Breast epithelium (tissue), 4 donors: ENCODE data around the gene EFTUD2. TPM values are rescaled to one million over a fixed set of nuclear protein-coding genes. Genes with fewer than 3 reads are reported as not detected.
"Not testable (repeated sequence)": the region's sequence is repeated elsewhere in the genome, so short reads cannot be mapped to it uniquely, and the experiment has no call there.

Source experiments
- DNase-seq, 2 donors: peaks; one replicate each; pipeline ENCODE4 v3.0.0-alpha.2; 2019; ENCODE audit warnings: low spot score in 2 of 2
- H3K27ac ChIP-seq, 2 donors: fragments of 200-600 bp; sonication (generic) in 1 of 2; one replicate each; pipeline ENCODE4 v1.5.1; 2016 to 2019; ENCODE audit warnings: mild to moderate bottlenecking in 1 of 2
- H3K27me3 ChIP-seq, 2 donors: fragments of 200-600 bp; sonication (generic) in 1 of 2; one replicate each; pipeline versions ENCODE4 v1.5.1 to v1.6.0; 2017 to 2019; ENCODE audit warnings: control low read depth in 1 of 2, mild to moderate bottlenecking in 1 of 2
- H3K36me3 ChIP-seq: fragments of 200-600 bp; one replicate; pipeline ENCODE4 v1.5.1; 2019
- H3K4me1 ChIP-seq, 2 donors: fragments of 200-600 bp; sonication (generic); one replicate each; pipeline ENCODE4 v1.5.1; 2016 to 2019; ENCODE audit warnings: control low read depth in 1 of 2
- H3K4me3 ChIP-seq, 3 donors: fragments of 200-600 bp; sonication (generic); 1 replicate in 2 of 3; 2 replicates in 1 of 3; pipeline ENCODE4 v1.5.1; 2016 to 2019; ENCODE audit warnings: mild to moderate bottlenecking in 3 of 3, moderate library complexity in 2 of 3
- H3K9me3 ChIP-seq, 2 donors: fragments of 200-600 bp; sonication (generic) in 1 of 2; one replicate each; pipeline ENCODE4 v1.5.1; 2016 to 2019; ENCODE audit warnings: control low read depth in 1 of 2
- POLR2A ChIP-seq: fragments of 450-650 bp; IDR thresholded peaks from one replicate; pipeline ENCODE4 v1.6.1; 2016; ENCODE audit warnings: antibody characterized with exemption, mild to moderate bottlenecking, moderate library complexity
- POLR2AphosphoS5 ChIP-seq, 3 donors: sonication (generic); formaldehyde crosslinking; IDR thresholded peaks; one replicate each; pipeline ENCODE4 v1.6.1; 2017; ENCODE audit warnings: antibody characterized with exemption in 3 of 3
- intact Hi-C: fragments of 100-400 bp; cut with DNase I; formaldehyde crosslinking; loops from one replicate; pipeline ENCODE4 v1.15.1; 2023; ENCODE audit warnings: low total_unique reads
- total RNA-seq, 3 donors: library from RNA; depleted of rRNA; stranded (reverse); fragments of >200 nt; gene quantifications; one replicate each; pipeline ENCODE4 v1.1.0, GENCODE V29; 2016
- TF ChIP-seq, protein P1 (sequence below), 3 donors: fragments of 450-650 bp; IDR thresholded peaks; one replicate each; pipeline ENCODE4 v1.5.1; 2016 to 2017; ENCODE audit warnings: antibody characterized with exemption in 3 of 3, mild to moderate bottlenecking in 3 of 3, moderate library complexity in 3 of 3

EFTUD2 gene
- total RNA-seq, 3 donors from 2014 or later, result 58.1 to 71.4 (median 60.0) TPM

DNA sequence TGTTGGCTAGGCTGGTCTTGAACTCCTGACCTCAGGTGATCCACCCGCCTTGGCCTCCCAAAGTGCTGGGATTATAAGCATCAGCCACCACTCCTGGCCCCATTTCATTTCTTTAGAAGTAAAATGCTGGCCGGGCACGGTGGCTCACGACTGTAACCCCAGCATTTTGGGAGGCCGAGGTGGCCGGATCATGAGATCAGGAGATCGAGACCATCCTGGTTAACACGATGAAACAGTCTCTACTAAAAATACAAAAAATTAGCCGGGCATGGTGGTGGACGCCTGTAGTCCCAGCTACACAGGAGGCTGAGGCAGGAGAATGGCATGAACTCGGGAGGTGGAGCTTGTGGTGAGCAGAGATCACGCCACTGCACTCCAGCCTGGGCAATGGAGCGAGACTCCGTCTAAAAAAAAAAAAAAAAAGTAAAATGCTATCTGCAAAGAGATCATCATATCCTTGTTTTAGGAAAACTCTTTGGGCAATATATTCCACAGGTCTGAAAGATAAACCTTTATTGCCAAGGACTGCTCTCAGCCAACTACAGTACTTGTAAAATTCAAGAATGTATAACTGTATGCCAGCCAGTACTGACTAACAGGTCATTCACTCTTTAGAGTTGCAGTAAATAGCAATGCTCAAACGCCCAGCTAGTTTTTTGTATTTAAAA lies 73.0 kb downstream of the EFTUD2 start:
- Histone ChIP-seq H3K27ac (no peak overlapping the region), H3K36me3 (no peaks in the 10 kb centered on the region), H3K9me3 (no peaks in the 10 kb centered on the region), H3K4me1 (peaks cover 0 to 4% of the 10 kb centered on the region in 2 donors), H3K27me3 (peaks cover 9 to 64% of the 10 kb centered on the region in 2 donors), H3K4me3 (no peak overlapping the region)
- no peak for DNase-seq
- TF ChIP-seq POLR2A, result no peak
- TF ChIP-seq POLR2AphosphoS5 (IDR thresholded peaks at IDR 0.05), result no peak
- TF ChIP-seq, protein P1, sequence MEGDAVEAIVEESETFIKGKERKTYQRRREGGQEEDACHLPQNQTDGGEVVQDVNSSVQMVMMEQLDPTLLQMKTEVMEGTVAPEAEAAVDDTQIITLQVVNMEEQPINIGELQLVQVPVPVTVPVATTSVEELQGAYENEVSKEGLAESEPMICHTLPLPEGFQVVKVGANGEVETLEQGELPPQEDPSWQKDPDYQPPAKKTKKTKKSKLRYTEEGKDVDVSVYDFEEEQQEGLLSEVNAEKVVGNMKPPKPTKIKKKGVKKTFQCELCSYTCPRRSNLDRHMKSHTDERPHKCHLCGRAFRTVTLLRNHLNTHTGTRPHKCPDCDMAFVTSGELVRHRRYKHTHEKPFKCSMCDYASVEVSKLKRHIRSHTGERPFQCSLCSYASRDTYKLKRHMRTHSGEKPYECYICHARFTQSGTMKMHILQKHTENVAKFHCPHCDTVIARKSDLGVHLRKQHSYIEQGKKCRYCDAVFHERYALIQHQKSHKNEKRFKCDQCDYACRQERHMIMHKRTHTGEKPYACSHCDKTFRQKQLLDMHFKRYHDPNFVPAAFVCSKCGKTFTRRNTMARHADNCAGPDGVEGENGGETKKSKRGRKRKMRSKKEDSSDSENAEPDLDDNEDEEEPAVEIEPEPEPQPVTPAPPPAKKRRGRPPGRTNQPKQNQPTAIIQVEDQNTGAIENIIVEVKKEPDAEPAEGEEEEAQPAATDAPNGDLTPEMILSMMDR (IDR thresholded peaks at IDR 0.05), result no peak
- intact Hi-C loops, result no loop called here

DNA sequence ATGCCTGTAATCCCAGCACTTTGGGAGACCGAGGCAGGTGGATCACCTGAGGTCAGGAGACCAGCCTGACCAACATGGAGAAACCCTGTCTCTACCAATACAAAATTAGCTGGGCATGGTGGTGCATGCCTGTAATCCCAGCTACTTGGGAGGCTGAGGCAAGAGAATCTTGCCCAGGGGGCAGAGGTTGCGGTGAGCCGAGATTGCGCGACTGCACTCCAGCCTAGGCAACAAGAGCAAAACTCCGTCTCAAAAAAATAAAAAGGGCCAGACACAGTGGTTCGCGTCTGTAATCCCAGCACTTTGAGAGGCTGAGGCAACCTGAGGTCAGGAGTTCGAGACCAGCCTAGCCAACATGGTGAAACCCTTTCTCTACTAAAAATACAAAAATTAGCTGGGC lies 74.0 kb downstream of the EFTUD2 start:
- intact Hi-C loops, H3K27ac ChIP-seq, H3K9me3 ChIP-seq, H3K36me3 ChIP-seq, DNase-seq, H3K4me1 ChIP-seq, H3K4me3 ChIP-seq: not testable (repeated sequence)
- peaks cover 9 to 55% of the 10 kb centered on the region in 2 donors for H3K27me3 ChIP-seq

DNA sequence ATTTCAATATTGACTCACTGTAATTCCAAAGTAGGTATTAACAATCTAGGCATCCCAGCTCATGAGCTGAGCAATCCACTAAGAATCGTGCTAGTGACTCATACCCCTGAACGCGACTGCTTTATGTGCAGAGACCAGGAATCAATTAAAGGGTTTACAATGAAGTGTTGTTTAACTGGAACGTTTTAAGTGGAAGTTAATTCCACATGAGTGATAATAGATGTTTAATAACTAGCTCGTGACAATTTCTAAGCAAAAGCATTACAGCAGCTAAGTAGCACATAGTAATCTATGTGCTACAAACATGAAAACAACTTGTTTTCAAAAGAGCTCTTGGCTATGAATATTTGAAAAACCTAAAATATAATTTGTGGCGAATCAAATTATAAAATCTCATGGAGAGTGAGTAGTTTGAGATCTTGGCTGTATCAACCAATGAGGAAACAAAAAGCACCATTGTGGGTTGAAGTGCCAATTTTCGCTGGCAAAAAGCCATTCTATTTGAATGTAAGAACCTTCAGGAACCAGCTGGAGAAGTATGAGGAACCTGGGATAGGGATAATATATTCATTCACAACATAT lies 78.5 kb downstream of the EFTUD2 start:
- Histone ChIP-seq H3K36me3 (no peaks in the 10 kb centered on the region), H3K27ac (peak overlapping the region in 1 of 2 donors; percentile 9), H3K4me3 (no peak overlapping the region), H3K9me3 (no peaks in the 10 kb centered on the region), H3K27me3 (peaks cover 0 to 12% of the 10 kb centered on the region in 2 donors), H3K4me1 (no peaks in the 10 kb centered on the region)
- no peak for DNase-seq
- TF ChIP-seq, protein P1 (IDR thresholded peaks at IDR 0.05), result no peak
- TF ChIP-seq POLR2A (no peak), POLR2AphosphoS5 (IDR thresholded peaks at IDR 0.05) (no peak)
- intact Hi-C loops, result no loop called here

DNA sequence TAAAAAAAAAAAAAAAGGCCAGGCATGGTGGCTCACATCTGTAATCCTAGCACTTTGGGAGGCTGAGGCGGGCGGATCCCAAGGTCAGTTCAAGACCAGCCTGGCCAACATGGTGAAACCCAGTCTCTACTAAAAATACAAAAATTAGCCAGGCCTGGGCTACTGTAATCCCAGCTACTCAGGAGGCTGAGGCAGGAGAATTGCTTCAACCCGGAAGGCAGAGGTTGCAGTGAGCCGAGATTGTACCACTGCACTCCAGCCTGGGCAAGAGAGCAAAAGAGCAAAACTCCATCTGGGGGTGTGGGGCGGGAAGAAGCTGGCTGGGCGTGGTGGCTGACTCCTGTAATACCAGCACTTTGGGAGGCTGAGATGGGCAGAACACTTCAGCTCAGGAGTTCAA lies 80.7 kb downstream of the EFTUD2 start:
- intact Hi-C loops, H3K27ac ChIP-seq, H3K9me3 ChIP-seq, H3K4me3 ChIP-seq, H3K27me3 ChIP-seq, DNase-seq, H3K36me3 ChIP-seq, H3K4me1 ChIP-seq: not testable (repeated sequence)

DNA sequence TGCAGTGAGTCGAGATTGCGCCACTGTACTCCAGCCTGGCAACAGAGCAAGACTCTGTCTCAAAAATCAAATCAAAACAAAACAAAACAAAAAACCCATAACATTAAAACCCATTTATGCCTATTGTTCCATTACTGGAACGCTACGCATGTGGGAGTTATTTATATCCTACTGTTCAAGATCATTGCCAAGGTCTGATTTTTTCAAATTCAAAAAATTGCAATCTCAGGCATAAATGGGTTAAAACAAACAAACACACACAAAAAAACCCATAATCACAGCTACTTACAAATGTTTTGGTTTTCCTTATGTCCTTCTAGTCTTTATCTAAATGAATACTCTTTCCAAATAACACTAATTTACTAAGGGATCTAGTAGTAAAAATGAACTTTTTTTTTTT lies 87.0 kb downstream of the EFTUD2 start:
- Histone ChIP-seq H3K4me1 (no peaks in the 10 kb centered on the region), H3K9me3 (no peaks in the 10 kb centered on the region), H3K27ac (no peak overlapping the region), H3K36me3 (no peaks in the 10 kb centered on the region), H3K4me3 (no peak overlapping the region), H3K27me3 (no peaks in the 10 kb centered on the region)
- intact Hi-C loops, result no loop called here
- TF ChIP-seq POLR2AphosphoS5 (IDR thresholded peaks at IDR 0.05) (no peak), POLR2A (no peak)
- TF ChIP-seq, protein P1 (IDR thresholded peaks at IDR 0.05), result no peak
- no peak for DNase-seq

DNA sequence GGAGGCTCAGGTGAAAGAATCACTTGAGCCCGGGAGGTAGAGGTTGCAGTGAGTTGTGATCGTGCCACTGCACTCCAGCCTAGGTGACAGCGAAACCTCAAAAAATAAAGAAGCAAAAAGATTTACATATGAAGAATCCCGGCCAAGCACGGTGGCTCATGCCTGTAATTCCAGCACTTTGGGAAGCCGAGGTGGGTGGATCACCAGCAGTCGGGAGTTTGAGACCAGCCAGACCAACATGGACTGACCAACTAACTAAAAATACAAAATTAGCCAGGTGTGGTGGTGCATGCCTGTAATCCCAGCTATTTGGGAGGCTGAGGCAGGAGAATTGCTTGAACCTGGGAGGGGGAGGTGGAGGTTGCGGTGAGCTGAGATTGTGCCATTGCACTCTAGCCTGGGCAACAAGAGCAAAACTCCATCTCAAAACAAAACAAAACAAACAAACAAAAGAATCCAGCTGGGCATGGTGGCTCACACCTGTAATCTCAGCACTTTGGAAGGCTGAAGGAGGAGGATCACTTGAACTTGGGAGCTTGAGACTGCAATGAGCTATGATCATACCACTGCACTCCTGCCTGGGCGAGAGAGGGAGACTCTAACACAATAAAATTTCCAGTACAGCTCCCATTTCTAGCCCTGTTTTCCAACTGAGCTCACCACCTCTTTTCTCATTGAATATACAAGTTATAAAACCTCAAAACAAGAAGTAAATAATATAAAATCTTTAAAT lies 90.4 kb downstream of the EFTUD2 start:
- intact Hi-C loops, H3K27ac ChIP-seq: not testable (repeated sequence)

More for the DNA sequence above, 90.4 kb downstream of the EFTUD2 start:
- H3K4me1 ChIP-seq, H3K27me3 ChIP-seq, H3K9me3 ChIP-seq, DNase-seq, H3K36me3 ChIP-seq, H3K4me3 ChIP-seq: not testable (repeated sequence)
